GM12878 (cell line): ENCODE results near the gene IL16. TPM values are rescaled to one million over a fixed set of nuclear protein-coding genes. Genes with fewer than 3 reads are reported as not detected.

Experiments used
- ATAC-seq: fragments of 200-7000 bp; cut with Tn5 transposase; 3 replicates; pipeline ENCODE4 v1.9.1; 2020; ENCODE audit warnings: mild to moderate bottlenecking, moderate library complexity
- BruUV-seq: library from RNA; stranded (reverse); fragments of 400-500 nt; replicated peaks from 2 replicates; lab custom pipeline; 2021; lab: Mats Ljungman, UMichigan
- CTCF ChIA-PET: fragments of 300-600 bp; sonication (Branson Sonifier 250); formaldehyde crosslinking; extraction: SDS; loops from one replicate; lab custom pipeline; 2021; ENCODE audit warnings: inconsistent platforms; lab: Yijun Ruan, JAX
- POLR2A ChIA-PET: fragments of 350-600 bp; formaldehyde crosslinking; extraction: SDS; loops from one replicate; lab custom pipeline; 2021; ENCODE audit warnings: inconsistent platforms; lab: Charles Lee
- RAD21 ChIA-PET: fragments of 300-600 bp; sonication (Branson Sonifier 250); formaldehyde crosslinking; loops from one replicate; lab custom pipeline; 2023; ENCODE audit warnings: antibody characterized with exemption; ENCODE audit not compliant: unreplicated experiment; lab: Charles Lee
- SMC1A ChIA-PET: fragments of 300-600 bp; sonication (Branson Sonifier 250); formaldehyde crosslinking; loops from one replicate; lab custom pipeline; 2023; ENCODE audit not compliant: unreplicated experiment, uncharacterized antibody; lab: Charles Lee
- DNase-seq: peaks from one replicate; pipeline ENCODE4 v3.0.0-alpha.2; 2011; ENCODE audit warnings: low read depth, low spot score
- FAIRE-seq: peaks from 3 replicates; lab custom pipeline; 2011; peaks lifted over from hg19 to GRCh38; lab: Jason Lieb, UNC
- H2AFZ ChIP-seq: 2 replicates; pipeline ENCODE4 v1.6.0; 2011; ENCODE audit warnings: low read depth, low read length, control low read depth; ENCODE audit not compliant: control insufficient read depth
- H3K27ac ChIP-seq: 2 replicates; pipeline ENCODE4 v1.5.1; 2011; ENCODE audit warnings: control low read depth; ENCODE audit not compliant: control insufficient read depth, insufficient read depth
- H3K27me3 ChIP-seq, 2 experiments: replicated peaks in 1 of 2; 2 replicates each; pipeline versions ENCODE4 v1.6.0 to v1.6.1; 2011; ENCODE audit warnings: low read length in 1 of 2; ENCODE audit not compliant: control insufficient read depth in 2 of 2, insufficient read depth in 2 of 2
- H3K36me3 ChIP-seq, 2 experiments: 2 replicates each; pipeline ENCODE4 v1.5.1; 2011; ENCODE audit warnings: low read length in 1 of 2; ENCODE audit not compliant: control insufficient read depth in 2 of 2, insufficient read depth in 2 of 2
- H3K4me1 ChIP-seq: 2 replicates; pipeline ENCODE4 v1.6.1; 2011; ENCODE audit warnings: mild to moderate bottlenecking, low read length, moderate library complexity, mixed read lengths; ENCODE audit not compliant: control insufficient read depth, insufficient read depth
- H3K4me2 ChIP-seq: 2 replicates; pipeline ENCODE4 v1.6.0; 2011; ENCODE audit warnings: control low read depth; ENCODE audit not compliant: control insufficient read depth, insufficient read depth
- H3K4me3 ChIP-seq: fragments of 200-600 bp; sonication (generic); 2 replicates; pipeline ENCODE4 v1.5.1; 2016
- H3K79me2 ChIP-seq: 2 replicates; pipeline ENCODE4 v1.6.0; 2011; ENCODE audit warnings: low read length; ENCODE audit not compliant: control insufficient read depth, insufficient read depth
- H3K9ac ChIP-seq: 2 replicates; pipeline ENCODE4 v1.8.0; 2011; ENCODE audit warnings: low read length, control low read depth, mixed read lengths; ENCODE audit not compliant: control insufficient read depth, insufficient read depth
- H3K9me3 ChIP-seq: replicated peaks from 3 replicates; pipeline ENCODE4 v1.5.1; 2011; ENCODE audit warnings: mild to moderate bottlenecking, low read length; ENCODE audit not compliant: control insufficient read depth, insufficient read depth
- H4K20me1 ChIP-seq: 2 replicates; pipeline ENCODE4 v1.6.0; 2011; ENCODE audit not compliant: control insufficient read depth, insufficient read depth
- BHLHE40 ChIP-seq, 2 experiments: fragments of 450-650 bp in 1 of 2; IDR thresholded peaks; 2 replicates each; pipeline ENCODE4 v1.6.1; 2011 to 2017; ENCODE audit warnings: low read depth in 2 of 2, borderline replicate concordance in 1 of 2, improper control_type of control experiment in 1 of 2, low read length in 1 of 2, mild to moderate bottlenecking in 1 of 2
- FOS ChIP-seq: IDR thresholded peaks from 3 replicates; pipeline ENCODE4 v1.6.1; 2011; ENCODE audit warnings: borderline replicate concordance; ENCODE audit not compliant: insufficient read length; ENCODE audit errors: extremely low read depth
- FOXK2 ChIP-seq: fragments of 450-650 bp; IDR thresholded peaks from 2 replicates; pipeline ENCODE4 v1.6.1; 2017; ENCODE audit warnings: mild to moderate bottlenecking, moderate library complexity
- FOXM1 ChIP-seq: IDR thresholded peaks from 2 replicates; pipeline ENCODE4 v1.6.1; 2012; ENCODE audit warnings: low read depth, mild to moderate bottlenecking, inconsistent platforms, low read length, moderate library complexity
- KLF5 ChIP-seq: fragments of 450-650 bp; IDR thresholded peaks from 2 replicates; pipeline ENCODE4 v1.6.1; 2014; ENCODE audit warnings: mild to moderate bottlenecking; ENCODE audit not compliant: partially characterized antibody
- NFXL1 ChIP-seq: fragments of 450-650 bp; IDR thresholded peaks from 2 replicates; pipeline ENCODE4 v1.6.1; 2017; ENCODE audit warnings: antibody characterized with exemption, mild to moderate bottlenecking, borderline replicate concordance
- SMAD5 ChIP-seq: IDR thresholded peaks from 2 replicates; pipeline ENCODE4 v1.6.1; 2016; ENCODE audit warnings: antibody characterized with exemption, low read depth
- WGBS: methylation state at CpG from one replicate; pipeline ENCODE4 v1.1.6; 2016; ENCODE audit warnings: low lambda C conversion rate; ENCODE audit not compliant: insufficient replicate concordance, insufficient coverage; ENCODE audit errors: missing lambda C conversion rate; 5-methylcytosine and 5-hydroxymethylcytosine counted together
- in situ Hi-C: fragments of 300-500 bp; cut with MboI; formaldehyde crosslinking; loops from 9 replicates; pipeline ENCODE4 v1.14.3; 2018; ENCODE audit warnings: mixed read lengths
- intact Hi-C: fragments of 100-400 bp; cut with micrococcal nuclease; formaldehyde crosslinking; loops from one replicate; pipeline ENCODE4 v1.14.2; 2022; ENCODE audit not compliant: unreplicated experiment
- polyA plus RNA-seq, 11 experiments: library from polyadenylated mRNA; depleted of rRNA in 4 of 11; unstranded in 6 of 11; stranded (reverse) in 5 of 11; fragments of >200 nt; fragmentation: Nextera tagmentation in 4 of 11; fragmentation: Illumina TruSeq in 1 of 11; extraction: Ambion mirVana in 4 of 11; extraction: Trizol in 1 of 11; gene quantifications; 1 replicate in 1 of 11; 2 replicates in 10 of 11; pipeline versions ENCODE4 v1.2.1 to v1.2.3, GENCODE V29; 2011 to 2016; ENCODE audit warnings: inconsistent platforms in 2 of 11, missing spikeins in 2 of 11, low read depth in 1 of 11
- total RNA-seq, 4 experiments: library from RNA; depleted of rRNA in 3 of 4; stranded (reverse); fragments of >200 nt in 3 of 4; fragmentation: Illumina TruSeq in 1 of 4; extraction: Trizol in 1 of 4; gene quantifications; 2 replicates each; pipeline versions ENCODE4 v1.2.1 to v1.2.3, GENCODE V29; 2013 to 2021
- TF ChIP-seq, protein P1 (sequence below): IDR thresholded peaks from 2 replicates; pipeline ENCODE4 v1.6.1; 2012; ENCODE audit warnings: low read depth, low read length, improper control_type of control experiment
- TF ChIP-seq, protein P2 (sequence below): IDR thresholded peaks from 2 replicates; pipeline ENCODE4 v1.6.1; 2012; ENCODE audit warnings: low read length, inconsistent platforms
- TF ChIP-seq, protein P3 (sequence below): fragments of 150-350 bp; IDR thresholded peaks from 2 replicates; pipeline ENCODE4 v1.6.1; 2014; ENCODE audit warnings: mild to moderate bottlenecking, low read depth, low read length

The IL16 gene
- total and polyA plus RNA-seq, 10 of the 15 experiments (the other 5 are each of a cell fraction or from before 2014, with no cell fraction given) = 21.7 to 206 (median 44.5) TPM

DNA sequence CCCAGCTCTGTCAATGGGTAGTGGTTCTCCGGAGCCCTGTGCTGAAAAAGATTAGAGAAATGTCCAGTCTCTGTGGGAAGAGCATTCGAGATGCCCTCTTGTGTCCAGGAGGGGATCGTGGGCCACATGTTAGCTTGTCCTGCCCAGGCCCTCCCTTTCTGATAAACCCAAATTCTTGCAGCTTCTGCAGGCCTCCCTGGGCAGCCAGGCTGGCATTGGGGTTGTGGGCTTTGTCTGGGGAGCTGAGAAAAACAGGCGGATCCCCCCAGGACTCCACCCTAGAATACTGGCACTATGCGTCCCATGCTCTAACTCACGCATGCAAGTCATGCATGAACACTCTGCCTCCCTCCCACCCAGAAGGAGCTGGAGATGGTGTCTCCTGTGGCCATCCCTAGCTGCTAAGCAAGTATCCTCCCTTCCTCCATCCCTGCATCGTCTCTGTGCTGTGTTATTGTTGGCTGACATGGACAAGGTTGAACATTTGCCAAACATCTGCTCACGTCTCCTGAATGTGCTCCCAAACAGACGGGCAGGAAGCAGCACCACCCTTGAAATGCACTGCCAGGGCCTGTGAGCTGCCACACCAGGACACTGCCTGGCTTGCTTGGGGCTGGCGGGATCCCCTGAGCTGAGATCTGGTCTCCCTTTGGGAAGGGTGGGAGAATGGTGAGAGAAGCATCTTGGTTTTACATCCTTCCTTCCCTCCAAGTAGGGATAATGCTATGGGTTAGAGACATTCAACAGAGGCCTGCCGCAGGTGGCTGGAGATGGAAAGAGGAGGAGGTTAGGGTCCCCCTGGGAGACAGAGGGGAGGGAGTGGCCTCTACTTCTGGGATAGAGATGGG is 36.1 kb upstream of the IL16 start:
- Histone ChIP-seq H3K27ac (no peak overlapping the region), H3K36me3 (no peaks in the 10 kb centered on the region), H3K9ac (no peak overlapping the region), H3K4me3 (no peak overlapping the region), H4K20me1 (no peaks in the 10 kb centered on the region), H3K27me3 (no peaks in the 10 kb centered on the region; a peak in 1 of 4 replicates), H3K79me2 (no peaks in the 10 kb centered on the region), H3K4me2 (no peak overlapping the region), H3K9me3 (no peaks in the 10 kb centered on the region), H2AFZ (no peak overlapping the region), H3K4me1 (peaks cover 3% of the 10 kb centered on the region)
- no TSS peak for BruUV-seq
- POLR2A ChIA-PET = no interaction called here
- FAIRE-seq (no peak), ATAC-seq (no peak), DNase-seq (no peak)
- in situ Hi-C loops = no loop called here
- CTCF ChIA-PET = interaction anchor here (0.7 to 2.6 kb wide), 2 partner anchors 52 to 106 kb away, joined by 3 to 23 read pairs; no protein-coding TSS in a partner anchor
- intact Hi-C loops = no loop called here
- SMC1A ChIA-PET = interaction anchor here (0.5 to 0.6 kb wide), 2 partner anchors 17 to 52 kb away, joined by 3 to 4 read pairs; no protein-coding TSS in a partner anchor
- RAD21 ChIA-PET = interaction anchor here (1.4 kb wide), 1 partner anchor 105 kb away, joined by 5 read pairs; no protein-coding TSS in a partner anchor
- 48% methylated on average over 11 of the region's 11 CpGs for WGBS
- TF ChIP-seq KLF5 = no peak
- no peak for TF ChIP-seq BHLHE40 (IDR thresholded peaks at IDR 0.05; ENCODE audit: borderline replicate concordance in 1 of 2, low read depth in 2 of 2, low read length in 1 of 2)
- TF ChIP-seq, protein P1, sequence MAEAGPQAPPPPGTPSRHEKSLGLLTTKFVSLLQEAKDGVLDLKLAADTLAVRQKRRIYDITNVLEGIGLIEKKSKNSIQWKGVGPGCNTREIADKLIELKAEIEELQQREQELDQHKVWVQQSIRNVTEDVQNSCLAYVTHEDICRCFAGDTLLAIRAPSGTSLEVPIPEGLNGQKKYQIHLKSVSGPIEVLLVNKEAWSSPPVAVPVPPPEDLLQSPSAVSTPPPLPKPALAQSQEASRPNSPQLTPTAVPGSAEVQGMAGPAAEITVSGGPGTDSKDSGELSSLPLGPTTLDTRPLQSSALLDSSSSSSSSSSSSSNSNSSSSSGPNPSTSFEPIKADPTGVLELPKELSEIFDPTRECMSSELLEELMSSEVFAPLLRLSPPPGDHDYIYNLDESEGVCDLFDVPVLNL = no peak
- no peak for TF ChIP-seq FOS
- TF ChIP-seq FOXK2 = no peak
- TF ChIP-seq, protein P2, sequence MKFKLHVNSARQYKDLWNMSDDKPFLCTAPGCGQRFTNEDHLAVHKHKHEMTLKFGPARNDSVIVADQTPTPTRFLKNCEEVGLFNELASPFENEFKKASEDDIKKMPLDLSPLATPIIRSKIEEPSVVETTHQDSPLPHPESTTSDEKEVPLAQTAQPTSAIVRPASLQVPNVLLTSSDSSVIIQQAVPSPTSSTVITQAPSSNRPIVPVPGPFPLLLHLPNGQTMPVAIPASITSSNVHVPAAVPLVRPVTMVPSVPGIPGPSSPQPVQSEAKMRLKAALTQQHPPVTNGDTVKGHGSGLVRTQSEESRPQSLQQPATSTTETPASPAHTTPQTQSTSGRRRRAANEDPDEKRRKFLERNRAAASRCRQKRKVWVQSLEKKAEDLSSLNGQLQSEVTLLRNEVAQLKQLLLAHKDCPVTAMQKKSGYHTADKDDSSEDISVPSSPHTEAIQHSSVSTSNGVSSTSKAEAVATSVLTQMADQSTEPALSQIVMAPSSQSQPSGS = no peak
- TF ChIP-seq NFXL1 = no peak
- no peak for TF ChIP-seq SMAD5
- TF ChIP-seq, protein P3, sequence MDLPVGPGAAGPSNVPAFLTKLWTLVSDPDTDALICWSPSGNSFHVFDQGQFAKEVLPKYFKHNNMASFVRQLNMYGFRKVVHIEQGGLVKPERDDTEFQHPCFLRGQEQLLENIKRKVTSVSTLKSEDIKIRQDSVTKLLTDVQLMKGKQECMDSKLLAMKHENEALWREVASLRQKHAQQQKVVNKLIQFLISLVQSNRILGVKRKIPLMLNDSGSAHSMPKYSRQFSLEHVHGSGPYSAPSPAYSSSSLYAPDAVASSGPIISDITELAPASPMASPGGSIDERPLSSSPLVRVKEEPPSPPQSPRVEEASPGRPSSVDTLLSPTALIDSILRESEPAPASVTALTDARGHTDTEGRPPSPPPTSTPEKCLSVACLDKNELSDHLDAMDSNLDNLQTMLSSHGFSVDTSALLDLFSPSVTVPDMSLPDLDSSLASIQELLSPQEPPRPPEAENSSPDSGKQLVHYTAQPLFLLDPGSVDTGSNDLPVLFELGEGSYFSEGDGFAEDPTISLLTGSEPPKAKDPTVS = no peak
- TF ChIP-seq FOXM1 = no peak
